HG02840 (cell line): ENCODE measurements around the gene MEGF8.

Experiments
- ATAC-seq: cut with Tn5 transposase; IDR thresholded peaks from one replicate; pipeline ENCODE4 v1.9.1; 2021; ENCODE audit warnings: mild to moderate bottlenecking, moderate library complexity, moderate number of reproducible peaks; ENCODE audit not compliant: unreplicated experiment, low FRiP score

The MEGF8 gene

DNA sequence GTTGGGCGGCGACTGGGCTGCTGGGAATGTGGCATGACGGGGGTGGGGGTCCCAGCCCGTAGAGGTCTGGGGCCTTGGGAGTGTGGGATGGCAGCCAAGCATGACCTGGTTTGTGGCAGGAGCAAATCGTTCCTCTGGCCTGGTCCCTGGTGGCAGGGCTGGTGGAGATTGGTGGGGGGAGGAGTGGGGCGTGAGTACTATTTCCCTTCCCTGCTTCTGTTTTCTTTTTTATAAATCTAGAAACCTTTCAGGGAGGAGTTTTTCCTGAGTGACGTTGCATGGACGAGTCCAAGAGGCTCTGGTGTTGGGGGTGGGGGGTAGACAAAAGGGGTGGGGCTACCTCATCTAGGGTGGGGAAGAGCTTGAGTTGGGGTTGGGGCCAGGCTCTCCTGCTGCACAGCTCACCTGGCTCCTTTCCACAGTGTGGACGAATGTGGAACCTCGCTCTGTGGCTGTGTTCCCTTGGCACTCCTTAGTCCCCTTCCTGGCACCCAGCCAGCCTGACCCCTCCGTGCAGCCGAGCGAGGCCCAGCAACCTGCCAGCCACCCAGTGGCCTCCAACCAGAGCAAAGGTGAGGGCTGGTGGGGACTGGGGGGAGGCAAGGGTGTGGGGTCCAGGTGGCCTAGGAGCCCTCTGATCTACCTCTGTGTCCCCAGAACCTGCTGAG is 39.0 kb upstream of the MEGF8 start:
- ATAC-seq: no peak

DNA sequence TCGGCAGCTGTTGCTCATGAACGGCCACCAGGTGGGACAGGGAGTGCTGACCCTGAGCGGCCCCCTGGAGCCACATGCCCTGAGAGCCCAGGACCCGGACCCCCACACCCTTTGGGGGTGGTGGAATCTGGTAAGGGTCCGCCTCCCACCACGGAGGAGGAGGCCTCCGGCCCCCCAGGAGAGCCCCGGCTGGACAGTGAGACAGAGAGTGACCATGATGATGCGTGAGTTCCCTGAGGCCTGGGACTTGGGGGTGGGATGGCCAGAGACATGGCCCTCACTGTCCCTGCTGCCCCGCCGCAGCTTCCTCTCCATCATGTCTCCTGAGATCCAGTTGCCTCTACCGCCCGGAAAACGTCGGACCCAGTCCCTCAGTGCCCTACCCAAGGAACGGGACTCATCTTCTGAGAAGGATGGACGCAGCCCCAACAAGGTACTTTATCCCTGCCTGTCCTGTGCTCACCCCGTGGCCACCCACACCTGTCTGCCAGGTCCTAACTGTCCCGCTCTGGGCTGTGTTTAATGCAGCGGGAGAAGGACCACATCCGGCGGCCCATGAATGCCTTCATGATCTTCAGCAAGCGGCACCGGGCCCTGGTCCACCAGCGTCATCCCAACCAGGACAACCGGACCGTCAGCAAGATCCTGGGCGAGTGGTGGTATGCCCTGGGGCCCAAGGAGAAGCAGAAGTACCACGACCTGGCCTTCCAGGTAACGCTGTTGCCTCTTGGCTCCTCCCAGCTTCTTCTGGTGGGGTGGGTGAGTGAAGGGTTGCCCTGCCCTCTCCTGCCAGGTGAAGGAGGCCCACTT is 38.2 kb upstream of the MEGF8 start:
- ATAC-seq: no peak

DNA sequence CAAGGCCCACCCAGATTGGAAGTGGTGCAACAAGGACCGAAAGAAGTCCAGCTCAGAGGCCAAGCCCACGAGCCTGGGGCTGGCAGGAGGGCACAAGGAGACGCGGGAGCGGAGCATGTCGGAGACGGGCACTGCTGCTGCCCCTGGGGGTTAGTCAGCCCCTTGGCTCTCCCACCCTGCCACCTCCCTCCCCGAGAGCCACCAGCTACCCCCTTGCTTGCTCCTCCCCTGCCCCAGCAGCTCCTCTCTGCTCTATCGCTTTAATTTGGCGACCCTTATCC is 37.7 kb upstream of the MEGF8 start:
- ATAC-seq: no peak

DNA sequence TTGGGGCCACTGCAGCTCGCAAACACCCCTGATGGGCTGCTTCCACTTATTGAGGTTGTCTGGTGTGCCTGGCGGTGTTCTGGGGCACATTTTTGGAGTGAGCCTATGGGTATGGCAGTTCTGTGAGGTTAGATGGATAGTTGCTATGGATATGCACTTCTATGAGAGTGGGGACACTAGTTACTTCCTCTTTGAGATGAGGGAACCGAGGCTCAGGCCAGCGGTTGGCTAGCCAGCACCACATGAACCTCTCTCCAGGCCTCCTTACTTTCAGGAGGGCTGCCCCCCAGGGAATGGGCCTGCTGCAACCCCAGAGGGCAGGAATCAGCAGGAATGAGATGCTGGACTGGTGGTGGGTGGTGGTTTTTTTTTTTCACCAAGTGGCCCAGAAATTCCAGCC is 37.0 kb upstream of the MEGF8 start:
- no peak for ATAC-seq

DNA sequence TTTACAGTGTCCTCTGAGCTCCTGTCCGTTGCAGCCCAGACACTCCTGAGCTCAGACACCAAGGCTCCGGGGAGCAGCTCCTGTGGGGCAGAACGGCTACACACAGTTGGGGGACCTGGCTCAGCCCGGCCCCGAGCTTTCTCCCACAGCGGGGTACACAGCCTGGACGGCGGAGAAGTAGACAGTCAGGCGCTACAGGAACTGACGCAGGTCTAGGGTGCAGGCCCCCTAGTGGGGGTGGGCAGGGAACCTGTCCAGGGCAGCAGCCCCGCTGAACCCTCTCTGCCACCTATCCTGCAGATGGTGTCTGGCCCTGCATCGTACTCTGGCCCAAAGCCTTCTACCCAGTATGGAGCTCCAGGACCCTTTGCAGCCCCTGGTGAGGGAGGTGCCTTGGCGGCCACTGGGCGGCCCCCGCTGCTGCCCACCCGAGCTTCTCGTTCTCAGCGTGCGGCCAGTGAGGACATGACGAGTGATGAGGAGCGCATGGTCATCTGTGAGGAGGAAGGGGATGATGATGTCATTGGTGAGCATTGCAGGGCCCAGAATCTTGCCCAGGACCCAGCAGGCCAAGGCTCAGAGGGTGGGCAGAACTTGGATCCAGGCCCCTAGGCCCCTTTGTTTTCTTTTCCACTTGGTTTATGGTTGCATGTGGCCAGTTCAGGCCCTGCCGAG is 36.4 kb upstream of the MEGF8 start:
- no peak for ATAC-seq

DNA sequence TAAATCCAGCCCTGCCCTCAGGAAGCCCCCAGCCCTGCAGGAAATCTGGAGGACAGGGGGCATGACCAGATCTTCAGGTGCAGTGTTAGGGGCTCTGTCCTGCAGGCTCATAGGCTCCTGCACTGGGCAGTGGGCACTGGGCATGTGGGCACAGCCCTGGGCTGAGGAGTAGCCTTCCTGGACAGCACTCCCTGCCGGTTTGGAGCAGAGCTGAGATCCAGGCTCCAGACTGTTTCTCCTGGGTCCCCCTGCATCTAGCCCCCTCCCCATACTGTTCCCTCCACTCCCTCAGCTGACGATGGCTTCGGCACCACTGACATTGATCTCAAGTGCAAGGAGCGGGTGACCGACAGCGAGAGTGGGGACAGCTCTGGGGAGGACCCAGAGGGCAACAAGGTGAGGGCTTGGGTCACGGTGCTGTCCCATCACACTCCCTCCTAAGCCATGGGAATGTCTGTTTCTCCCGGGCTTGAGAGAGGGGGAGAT is 35.8 kb upstream of the MEGF8 start:
- no peak for ATAC-seq

DNA sequence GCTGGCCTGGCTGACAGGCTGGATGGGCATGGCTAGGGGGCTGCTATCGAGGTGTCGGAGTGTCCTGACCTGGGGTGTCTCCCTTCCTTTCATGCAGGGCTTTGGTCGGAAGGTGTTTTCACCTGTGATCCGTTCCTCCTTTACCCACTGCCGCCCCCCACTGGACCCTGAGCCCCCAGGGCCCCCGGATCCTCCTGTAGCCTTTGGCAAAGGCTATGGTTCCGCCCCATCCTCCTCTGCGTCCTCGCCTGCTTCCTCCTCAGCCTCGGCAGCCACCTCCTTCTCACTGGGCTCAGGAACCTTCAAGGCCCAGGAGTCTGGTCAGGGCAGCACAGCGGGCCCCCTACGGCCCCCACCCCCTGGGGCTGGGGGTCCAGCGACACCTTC is 35.3 kb upstream of the MEGF8 start:
- no peak for ATAC-seq

DNA sequence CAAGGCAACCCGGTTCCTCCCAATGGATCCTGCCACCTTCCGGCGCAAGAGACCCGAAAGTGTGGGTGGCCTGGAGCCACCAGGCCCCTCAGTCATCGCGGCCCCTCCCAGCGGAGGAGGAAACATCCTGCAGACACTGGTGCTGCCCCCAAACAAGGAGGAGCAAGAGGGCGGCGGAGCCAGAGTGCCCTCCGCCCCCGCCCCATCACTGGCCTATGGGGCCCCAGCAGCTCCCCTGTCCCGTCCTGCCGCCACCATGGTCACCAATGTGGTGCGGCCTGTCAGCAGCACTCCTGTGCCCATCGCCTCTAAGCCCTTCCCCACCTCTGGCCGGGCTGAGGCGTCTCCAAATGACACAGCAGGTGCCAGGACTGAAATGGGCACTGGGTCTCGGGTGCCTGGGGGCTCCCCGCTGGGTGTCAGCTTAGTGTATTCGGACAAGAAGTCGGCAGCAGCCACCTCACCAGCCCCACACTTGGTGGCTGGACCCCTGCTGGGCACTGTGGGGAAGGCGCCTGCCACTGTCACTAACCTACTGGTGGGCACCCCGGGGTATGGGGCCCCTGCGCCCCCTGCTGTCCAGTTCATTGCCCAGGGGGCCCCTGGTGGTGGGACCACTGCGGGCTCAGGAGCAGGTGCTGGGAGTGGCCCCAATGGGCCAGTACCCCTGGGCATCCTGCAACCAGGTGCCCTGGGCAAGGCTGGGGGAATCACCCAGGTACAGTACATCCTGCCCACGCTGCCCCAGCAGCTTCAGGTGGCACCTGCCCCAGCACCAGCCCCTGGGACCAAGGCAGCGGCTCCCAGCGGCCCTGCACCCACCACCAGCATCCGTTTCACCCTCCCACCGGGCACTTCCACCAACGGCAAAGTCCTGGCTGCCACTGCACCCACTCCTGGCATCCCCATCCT is 34.7 kb upstream of the MEGF8 start:
- ATAC-seq: no peak

DNA sequence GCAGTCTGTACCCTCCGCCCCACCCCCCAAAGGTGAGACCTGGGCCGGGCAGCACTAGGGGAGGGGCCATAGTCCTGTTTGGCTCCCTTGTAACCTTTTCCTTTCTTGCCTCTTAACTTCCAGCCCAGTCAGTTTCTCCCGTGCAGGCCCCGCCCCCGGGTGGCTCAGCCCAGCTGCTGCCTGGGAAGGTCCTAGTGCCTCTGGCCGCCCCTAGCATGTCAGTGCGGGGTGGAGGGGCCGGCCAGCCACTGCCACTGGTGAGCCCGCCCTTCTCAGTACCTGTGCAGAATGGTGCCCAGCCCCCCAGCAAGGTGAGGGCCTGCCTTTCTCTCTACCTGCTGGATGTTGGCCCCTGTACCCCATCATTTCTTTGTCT is 34.0 kb upstream of the MEGF8 start:
- ATAC-seq: no peak

DNA sequence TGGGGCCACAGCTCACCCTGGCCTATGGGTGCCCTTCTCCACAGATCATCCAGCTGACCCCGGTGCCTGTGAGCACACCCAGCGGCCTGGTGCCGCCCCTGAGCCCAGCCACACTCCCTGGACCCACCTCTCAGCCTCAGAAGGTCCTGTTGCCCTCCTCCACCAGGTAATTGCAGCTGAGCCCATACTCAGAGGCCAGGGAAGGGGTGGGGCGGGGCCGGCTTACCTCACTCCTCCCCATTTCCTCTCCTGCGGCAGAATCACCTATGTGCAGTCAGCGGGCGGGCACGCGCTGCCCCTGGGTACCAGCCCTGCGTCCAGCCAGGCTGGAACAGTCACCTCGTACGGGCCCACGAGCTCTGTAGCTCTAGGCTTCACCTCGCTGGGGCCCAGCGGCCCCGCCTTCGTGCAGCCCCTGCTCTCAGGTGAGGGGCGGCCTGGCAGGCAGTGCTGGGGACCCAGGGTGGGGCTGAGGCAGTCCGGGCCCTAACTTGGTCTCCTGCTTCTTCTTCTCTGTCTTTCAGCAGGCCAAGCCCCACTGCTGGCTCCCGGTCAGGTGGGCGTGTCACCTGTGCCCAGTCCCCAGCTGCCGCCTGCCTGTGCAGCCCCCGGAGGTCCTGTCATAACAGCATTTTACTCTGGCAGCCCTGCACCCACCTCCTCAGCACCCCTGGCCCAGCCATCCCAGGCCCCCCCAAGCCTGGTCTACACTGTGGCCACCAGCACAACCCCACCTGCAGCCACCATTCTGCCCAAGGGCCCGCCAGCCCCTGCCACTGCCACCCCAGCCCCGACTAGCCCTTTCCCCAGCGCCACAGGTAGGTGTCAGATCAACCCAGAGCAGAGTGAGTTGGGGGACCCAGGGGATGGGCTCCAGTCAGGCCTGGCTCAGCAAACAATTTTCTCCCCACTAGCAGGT is 33.1 kb upstream of the MEGF8 start:
- no peak for ATAC-seq

DNA sequence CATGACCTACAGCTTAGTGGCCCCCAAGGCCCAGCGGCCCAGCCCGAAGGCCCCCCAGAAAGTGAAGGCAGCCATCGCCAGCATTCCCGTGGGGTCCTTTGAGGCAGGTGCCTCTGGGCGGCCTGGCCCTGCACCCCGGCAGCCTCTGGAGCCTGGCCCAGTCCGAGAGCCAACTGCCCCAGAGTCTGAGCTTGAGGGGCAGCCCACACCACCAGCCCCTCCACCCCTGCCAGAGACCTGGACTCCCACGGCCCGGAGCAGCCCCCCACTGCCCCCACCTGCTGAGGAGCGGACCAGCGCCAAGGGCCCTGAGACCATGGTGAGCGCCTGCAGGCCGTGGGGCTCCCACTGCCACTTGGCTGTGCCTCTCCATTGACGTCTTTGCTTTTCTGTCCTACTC is 32.5 kb upstream of the MEGF8 start:
- ATAC-seq: no peak

DNA sequence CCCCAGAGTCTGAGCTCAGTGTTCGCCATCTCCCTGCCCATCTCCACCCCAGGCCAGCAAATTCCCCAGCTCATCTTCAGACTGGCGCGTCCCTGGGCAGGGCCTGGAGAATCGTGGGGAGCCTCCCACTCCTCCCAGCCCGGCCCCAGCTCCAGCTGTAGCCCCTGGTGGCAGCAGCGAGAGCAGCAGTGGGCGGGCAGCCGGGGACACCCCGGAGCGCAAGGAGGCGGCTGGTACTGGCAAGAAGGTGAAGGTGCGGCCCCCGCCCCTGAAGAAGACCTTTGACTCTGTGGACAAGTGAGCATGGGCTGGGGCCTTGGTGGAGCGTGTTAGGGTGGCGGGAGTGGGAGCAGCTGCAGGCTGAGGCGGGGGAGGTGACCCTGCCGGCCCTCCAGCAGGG is 31.9 kb upstream of the MEGF8 start:
- no peak for ATAC-seq

DNA sequence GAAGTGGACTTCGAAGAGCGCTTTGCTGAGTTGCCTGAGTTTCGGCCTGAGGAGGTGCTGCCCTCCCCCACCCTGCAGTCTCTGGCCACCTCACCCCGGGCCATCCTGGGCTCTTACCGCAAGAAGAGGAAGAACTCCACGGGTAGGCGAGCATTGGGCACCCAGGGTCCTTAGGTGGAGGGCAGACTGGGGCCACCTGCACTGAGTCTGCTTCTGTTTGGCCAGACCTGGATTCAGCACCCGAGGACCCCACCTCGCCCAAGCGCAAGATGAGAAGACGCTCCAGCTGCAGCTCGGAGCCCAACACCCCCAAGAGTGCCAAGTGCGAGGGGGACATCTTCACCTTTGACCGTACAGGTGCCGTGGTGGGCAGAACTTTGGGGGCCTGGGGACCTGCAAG is 31.5 kb upstream of the MEGF8 start:
- ATAC-seq: no peak

DNA sequence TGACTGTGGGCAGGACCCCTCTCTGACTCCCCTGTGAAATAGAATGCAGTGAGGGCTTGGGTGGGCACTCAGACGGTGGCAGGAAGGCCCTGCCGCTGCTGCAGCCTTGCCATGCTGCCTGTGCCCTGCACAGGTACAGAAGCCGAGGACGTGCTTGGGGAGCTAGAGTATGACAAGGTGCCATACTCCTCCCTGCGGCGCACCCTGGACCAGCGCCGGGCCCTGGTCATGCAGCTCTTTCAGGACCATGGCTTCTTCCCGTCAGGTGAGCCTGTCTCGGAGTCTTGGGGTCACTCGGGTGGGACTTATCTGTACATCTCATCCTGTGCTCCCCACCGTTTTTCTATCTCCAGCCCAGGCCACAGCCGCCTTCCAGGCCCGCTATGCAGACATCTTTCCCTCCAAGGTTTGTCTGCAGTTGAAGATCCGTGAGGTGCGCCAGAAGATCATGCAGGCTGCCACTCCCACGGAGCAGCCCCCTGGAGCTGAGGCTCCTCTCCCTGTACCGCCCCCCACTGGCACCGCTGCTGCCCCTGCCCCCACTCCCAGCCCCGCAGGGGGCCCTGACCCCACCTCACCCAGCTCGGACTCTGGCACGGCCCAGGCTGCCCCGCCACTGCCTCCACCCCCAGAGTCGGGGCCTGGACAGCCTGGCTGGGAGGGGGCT is 30.8 kb upstream of the MEGF8 start:
- no peak for ATAC-seq

DNA sequence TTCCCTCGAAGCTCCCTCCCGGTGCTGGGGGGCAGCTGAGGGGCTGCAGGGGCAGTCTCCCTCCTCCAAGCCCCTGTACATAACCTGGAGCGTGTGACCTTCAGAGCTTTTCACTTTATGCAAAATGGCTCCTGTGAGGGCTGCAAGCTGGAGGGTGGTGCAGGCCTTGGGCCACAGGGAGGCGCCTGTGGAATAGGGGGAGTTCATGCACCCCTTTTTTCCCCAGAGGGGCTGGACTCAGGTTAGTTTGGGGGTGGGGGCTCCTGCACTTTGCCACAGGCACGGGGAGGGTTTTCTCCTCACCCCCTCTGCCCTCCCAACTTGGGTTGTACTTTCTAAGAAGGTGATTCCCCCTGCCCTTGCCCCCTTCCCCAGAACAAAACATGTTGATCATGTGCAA is 30.1 kb upstream of the MEGF8 start:
- no peak for ATAC-seq

DNA sequence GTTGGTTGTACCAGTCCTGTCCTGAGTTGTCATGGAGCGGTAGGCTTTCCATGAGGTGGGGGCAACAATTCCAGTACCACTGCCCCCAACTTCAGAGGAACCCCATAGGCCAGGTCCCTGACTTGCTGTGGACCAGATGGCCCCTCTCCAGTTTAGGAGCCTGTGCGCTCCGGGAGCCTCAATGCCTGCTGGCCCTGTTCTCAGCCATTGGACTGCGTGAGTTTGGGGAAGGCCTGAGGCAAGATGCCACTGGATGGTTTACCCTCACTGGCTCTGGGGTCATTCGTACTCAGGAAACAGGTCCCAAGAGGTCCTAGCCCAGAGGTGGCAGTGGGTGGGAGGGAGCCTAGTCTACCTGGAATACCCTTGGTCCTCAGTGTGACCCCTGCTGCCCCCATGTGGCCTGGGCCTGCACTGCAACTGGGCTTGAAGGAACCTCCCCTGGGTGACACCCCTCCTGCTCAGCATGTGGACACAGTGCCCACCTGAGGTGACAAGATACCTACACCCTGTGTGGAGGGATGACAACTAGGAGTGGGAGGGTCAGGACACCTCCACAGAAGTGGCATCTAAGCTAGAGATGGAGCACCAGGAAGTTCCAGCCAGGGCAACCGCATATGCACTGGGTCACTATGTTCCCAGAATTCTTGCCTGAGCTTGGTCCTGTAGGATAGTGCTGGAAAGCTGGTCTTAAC is 29.5 kb upstream of the MEGF8 start:
- no peak for ATAC-seq

DNA sequence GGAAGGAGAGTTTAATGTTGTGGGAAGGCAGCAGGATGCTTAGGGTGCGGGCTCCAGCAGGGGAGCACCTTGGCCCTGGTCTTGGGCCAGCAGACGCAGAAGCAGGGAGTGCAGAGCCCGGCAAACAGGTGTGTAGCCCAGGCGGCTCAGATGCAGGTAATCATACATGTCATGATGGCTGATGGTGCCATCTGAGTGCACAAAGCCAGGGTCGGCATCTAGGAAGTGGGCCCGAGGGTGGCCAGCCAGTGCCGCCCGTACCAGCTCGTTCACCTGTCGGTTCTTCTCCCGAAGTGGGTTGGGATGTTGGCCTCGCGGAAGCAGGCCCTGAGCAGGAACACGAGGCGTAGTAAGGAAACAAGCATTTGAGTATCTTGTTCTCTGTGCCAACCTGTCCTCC is 28.4 kb upstream of the MEGF8 start:
- no peak for ATAC-seq

DNA sequence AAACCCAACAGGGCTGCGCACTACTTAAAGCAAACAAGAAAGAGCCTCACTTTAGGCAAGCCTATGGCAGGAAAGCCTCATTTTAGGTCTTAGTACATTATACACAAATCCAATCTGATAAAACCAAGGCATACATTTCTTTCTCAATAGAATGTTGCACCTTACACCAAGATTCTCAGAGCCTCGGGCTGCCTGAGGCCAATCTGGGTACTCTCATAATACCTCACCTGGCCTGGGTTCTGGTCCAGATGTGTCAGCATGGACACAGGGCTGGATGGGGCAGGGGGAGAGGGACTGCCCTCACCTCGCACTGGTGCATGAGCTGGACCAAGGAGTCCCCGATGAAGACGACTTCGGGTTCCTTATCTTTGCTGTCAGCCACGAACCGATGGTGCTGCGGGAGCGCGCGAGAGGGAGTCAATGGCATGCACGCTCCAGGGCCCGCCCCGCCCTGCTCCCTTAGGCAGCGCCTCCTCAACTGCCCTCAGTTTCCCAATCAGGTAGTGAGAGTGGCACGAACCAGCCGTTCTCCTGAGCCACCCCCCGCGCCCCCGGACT is 23.7 kb upstream of the MEGF8 start, which contains the start of gene PRR19:
Gene PRR19, plus strand, starts transcription at position 487 of the 558 bp plus-strand sequence. CDS start 7,453 bp downstream, outside the sequence.
- ATAC-seq: no peak
